GM18868 (cell line): ENCODE data around the gene WDR18.

Experiments
- ATAC-seq: cut with Tn5 transposase; IDR thresholded peaks from one replicate; pipeline ENCODE4 v1.9.1; 2021; ENCODE audit warnings: mild to moderate bottlenecking, moderate library complexity; ENCODE audit not compliant: unreplicated experiment

The WDR18 gene, protein sequence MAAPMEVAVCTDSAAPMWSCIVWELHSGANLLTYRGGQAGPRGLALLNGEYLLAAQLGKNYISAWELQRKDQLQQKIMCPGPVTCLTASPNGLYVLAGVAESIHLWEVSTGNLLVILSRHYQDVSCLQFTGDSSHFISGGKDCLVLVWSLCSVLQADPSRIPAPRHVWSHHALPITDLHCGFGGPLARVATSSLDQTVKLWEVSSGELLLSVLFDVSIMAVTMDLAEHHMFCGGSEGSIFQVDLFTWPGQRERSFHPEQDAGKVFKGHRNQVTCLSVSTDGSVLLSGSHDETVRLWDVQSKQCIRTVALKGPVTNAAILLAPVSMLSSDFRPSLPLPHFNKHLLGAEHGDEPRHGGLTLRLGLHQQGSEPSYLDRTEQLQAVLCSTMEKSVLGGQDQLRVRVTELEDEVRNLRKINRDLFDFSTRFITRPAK

DNA sequence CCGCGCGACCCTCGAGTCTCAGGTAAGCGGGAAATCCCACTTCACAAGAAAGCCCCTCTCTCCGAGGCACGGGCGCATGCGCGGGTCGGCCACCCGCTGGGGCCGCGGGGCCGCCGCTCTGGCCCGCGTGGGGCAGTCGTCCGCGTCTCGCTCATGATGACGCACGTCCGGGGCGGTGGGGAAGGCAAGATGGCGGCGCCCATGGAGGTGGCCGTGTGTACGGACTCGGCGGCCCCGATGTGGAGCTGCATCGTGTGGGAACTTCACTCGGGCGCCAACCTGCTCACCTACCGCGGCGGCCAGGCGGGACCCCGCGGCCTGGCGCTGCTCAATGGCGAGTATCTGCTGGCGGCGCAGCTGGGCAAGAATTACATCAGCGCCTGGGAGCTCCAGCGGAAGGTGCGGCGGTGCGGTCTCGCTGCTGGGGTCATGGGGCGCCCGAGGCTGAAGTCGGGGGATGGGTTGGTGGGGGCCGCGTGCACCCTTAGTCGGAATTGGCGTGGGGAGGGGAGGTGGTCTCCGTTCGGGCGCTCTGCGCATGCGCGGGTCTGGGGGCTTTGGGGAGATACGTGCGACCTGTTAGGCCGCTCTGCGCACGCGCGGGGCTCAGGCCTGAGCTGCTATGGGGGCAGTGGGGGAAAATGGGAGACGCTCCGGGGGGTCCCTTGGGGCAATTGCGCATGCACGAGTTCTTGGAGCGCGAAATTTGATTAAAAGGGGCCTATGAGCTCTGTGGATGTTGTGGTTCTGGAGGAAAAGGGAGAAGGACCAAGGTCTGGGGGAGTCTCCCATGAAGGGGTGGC is at the start of gene WDR18:
Gene WDR18 (plus strand): TSS at position 181 of the 803 bp plus-strand sequence. CDS start 9 bp downstream, at position 190.
- peak; percentile 69 for ATAC-seq

DNA sequence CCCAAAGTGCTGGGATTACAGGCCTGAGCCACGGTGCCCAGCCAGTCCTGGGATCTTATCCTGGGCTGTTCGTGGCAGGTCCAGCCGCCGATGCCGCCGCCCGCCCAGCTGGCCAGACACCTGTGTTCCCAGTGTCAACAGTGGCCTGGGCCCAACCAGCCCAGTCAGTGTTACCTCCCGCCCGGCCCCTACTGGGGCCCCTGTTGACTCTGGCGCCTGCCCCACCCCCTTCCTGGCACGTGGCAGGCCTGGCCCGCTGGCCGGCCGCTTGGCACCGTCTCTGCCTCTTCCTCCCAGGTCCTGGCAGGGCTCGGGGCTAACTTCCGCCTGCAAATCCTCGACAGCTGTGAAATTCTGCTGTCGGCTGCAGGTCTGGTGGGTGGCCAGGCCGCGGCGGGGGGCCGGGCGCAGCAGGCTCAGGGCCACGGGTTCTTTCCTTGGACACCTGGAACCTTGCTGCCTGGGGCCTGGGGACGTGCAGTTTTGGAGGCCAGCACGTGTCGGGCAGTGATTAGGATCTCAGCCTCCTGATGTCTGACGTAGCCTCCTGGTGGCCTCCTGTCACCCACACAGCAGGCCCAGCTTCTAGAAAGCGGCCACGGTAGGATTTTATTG is 49.2 kb upstream of the WDR18 start:
- no peak for ATAC-seq

DNA sequence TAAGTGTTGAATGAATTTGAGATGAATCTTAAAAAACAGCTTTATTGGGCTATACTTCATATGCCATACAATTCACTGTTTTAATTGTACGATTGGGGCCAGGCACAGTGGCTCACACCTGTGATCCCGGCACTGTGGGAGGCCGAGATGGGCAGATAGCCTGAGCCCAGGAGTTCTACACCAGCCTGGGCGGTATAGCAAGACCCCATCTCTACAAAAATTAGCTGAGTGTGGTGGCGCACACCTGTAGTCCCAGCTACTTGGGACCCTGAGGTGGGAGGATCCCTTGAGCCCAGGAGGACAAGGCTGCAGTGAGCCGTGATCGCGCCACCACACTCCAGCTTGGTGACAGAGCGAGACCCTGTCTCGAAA is 48.0 kb upstream of the WDR18 start:
- ATAC-seq, result no peak

DNA sequence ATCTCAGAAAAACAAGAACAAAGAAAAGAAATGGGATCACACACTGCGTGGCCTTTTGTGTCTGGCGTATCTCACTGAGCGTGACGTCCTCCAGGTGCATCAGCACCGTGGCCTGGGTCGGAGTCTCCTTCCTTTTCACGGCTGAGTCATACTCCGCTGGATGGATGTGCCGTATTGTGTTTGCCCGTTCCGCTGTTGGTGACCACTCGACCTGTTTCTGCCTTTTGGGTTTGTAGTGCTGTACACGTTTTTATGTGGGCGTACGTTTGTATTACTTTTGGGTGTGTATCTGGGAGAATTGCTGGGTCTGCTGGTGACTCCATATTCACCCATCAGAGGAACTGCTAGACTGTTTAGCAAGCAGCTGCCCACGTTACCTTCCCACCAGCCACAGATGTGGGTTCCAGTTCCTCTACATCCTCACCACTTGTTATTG is 46.9 kb upstream of the WDR18 start:
- ATAC-seq, result no peak

DNA sequence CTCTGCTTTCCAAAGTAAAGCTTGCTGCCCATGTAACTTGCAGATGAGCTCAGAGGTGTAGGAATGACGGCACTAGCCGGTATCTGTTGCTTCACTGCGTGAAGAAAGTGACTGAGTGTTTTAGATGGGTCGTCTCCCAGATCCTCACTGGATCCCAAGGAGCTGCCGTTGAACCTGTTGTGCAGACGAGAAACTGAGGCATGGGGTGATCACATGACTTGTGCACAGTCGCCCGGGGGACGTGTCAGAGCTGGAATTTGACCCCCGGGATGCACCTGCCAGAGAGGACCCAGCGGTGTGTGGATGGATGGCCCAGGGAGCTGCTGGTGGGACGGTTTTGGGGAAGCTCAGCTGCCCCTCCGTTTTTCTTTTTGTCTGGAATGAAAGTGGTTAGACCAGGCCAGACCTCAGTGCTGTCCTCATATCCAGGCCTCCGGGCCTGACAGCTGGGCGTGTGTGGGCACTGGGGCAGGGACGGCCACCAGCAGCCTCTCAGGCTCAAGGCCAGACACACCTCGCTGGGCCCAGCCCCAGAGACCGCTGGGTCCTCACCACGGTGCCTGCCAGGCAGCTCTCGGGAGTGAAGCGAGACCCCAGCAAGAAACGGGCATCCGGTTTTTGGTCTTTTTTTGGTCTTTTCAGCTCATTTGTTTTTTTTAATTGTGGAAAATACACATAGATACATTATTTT is 45.8 kb upstream of the WDR18 start:
- ATAC-seq, result no peak

DNA sequence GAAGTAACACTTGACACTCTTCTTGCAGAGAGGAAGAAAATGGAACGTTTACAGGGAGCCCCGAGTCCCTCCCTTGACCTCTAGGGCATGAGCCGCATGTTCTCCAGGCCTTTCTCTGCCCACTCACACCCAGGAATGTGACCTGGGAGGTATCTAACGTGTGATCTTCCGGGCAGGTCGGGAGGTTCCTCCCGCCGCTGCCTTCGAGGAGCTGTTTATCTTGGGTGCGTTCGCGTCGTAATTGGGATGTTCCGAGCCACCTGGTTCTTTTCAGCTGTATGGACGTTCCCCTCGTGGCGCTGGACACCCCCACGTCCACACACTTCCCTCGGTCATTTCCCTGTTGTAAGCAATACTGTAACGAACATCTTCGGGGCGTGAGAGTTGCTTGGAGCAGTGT is 44.7 kb upstream of the WDR18 start:
- no peak for ATAC-seq

DNA sequence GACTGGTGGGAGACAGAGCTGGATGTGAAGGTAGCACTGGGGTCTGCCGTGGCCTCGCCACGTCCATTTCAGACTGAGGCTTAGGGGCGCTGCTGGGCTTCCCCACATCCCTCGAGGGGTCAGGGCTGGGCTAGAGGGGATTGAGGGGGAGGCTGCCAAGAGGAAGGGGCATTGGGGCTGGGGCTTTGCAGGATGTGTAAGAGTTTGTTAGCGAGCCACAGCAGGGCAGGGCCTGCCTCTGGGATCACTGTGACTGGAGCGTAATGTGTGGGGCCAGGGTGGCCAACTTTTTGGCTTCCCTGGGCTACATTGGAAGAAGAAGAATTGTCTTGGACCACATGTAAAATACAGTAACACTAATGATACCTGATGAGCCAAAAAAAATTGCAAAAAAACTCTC is 44.2 kb upstream of the WDR18 start:
- no peak for ATAC-seq

DNA sequence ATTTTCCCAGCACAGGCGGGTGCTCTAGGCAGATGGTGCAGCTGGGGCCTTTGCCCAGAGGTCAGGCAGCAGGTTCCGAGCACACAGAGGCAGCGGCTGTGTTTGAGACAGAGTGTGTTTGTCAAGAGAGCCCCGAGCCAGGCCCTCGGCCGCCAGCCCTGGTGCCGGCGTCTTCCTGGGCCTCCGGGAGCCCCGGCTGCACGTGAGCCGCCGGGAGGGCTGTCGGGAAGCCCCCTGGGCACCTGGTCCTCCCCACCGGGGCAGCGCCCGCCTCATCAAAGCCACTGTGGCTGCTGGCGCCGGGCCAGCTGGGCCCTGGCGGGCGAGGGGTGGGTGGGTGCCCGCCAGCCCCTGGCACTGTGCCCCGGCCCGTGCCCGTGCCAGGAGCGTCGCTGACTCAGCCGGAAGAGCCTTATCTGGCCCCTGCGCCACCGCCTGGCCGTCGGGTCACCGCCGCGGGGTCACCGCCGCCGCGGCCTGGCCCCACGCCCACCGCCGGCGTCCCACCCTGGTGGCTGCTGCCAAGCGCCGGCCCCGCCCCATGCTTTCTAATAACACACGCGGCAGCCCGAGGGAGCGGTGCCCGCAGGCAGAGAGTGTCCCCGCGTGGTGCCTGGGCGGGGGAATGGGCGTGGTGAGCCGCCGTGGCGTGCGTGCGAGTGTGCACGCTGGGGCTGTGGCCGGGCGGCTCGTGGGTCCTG is 43.4 kb upstream of the WDR18 start:
- peak; percentile 54 for ATAC-seq

DNA sequence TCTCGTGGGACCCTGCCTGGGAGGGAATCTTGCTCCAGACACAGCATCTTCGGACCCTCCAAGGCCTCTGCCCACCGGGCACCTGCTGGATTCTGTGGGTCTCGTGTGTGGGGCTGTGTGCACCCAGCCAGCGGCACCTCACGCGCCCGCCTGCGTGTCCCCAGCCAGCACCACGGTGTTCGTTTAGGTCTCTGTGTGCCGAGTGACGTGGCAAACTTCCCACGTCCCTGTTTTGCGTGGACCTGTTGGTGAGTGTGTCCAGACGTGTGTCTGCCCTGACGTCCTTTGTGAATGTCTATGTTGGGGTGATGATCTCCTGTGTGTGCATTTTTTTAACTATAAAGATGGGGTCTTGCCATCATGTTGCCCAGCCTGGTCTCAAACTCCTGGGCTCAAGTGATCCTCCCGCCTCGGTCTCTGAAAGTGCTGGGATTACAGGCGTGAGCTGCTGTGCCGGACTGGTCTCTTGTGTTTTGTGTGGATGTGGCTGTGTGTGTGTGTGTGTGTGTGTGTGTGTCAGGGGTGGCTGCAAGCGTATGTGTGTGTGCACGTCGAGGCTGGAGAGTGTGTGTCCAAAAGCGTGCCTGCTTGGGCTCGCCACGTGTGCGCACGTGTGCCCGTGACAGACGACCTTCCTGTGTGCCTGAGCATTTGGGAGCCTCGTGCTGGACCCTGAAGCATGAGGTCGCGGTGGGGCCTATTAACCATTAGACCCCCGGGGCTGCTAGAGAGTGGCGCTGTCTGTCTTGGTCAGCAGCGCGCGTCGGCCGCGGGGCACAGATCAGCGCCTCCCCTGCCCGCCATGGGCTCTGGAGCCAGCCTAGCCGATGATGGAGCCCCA is 42.6 kb upstream of the WDR18 start:
- ATAC-seq, result no peak

DNA sequence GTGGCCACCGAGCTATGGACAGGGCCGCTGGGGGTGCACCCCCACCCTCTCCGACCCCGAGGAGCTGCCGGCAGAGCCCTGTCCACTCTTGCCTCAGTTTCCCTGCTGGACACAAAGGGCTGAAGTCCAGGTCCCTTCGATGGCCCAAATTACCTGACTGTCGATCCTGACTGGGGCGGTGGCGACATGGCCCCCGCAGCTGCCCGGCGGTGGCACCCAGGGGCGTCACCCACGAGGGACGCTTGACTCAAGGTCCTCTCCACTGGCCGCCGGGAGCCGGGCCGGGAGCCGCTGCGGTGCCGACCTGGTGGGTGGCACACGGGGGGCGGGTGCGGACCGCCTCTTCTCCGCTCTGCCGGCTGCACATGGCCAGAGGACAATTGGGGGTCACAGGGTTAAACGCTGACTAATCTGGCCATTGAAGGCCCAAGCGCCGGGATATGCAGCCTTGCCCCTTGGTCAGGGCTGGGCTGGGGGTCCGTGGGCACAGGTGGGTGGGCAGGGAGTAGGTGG is 42.0 kb upstream of the WDR18 start:
- no peak for ATAC-seq

DNA sequence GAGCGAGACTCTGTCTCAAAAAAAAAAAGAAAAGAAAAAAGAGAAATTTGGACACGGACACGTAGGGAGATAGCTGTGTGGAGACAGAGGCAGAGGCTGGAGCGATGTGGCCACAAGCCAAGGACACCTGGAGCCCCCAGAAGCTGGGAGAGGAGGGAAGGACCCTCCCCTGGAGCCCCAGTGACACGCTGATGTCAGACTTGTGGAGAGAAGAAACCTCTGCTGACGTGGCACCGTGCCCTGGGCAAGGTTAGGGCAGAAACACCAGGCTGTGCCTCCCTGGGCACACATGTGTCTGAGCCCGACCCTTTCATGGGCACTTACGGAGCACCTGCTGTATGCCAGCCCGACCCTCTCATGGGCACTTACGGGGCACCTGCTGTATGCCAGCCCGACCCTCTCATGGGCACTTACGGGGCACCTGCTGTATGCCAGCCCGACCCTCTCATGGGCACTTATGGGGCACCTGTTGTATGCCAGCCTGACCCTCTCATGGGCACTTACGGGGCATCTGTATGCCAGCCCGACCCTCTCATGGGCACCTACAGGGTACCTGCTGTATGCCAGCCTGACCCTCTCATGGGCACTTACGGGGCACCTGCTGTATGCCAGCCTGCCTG is 40.5 kb upstream of the WDR18 start:
- ATAC-seq, result no peak

DNA sequence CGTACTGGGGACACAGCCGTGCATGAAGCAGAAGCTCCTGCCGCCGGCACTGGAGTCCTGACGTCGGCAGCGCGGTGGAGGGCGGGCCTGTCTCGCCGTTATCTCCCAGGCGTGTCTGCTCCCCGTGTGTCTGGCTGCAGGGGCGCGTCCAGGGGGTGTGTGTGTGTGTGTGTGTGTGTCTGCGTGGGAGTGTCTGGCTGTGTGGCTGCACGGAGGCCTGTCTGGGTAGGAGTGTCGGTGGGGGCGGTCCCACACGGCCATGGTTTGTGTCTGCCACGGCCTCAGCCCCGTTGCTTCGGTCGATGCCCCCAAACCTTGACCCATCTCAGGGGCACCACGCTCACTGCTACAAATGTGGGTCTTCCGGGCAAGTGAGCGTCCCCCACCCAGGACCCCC is 40.0 kb upstream of the WDR18 start:
- no peak for ATAC-seq

DNA sequence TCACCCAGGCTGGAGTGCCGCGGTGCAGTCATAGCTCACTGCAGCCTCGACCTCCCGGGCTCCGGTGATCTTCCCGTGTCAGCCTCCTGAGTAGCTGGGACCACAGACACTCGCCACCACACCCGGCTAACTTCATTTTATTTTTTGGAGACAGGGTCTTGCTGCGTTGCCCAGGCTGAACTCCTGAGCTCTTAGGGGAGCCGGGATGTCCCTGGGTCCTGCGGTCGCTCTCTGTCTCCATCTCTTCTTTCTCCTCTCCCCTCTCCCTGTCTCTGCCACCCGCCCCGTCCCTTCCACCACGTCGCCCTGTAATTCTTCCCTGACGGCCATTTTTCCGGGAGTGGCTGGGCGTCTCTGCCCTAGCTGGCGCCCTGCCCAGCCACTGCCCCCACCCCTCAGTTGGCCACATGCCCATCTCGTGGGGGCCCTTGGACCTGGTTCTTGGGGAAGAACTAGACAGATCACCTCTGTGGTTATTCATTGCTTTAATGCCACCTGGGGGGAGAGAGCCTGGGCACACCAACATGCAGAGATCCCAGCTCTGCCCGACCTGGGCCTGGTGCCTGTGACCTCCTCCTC is 39.4 kb upstream of the WDR18 start:
- no peak for ATAC-seq

DNA sequence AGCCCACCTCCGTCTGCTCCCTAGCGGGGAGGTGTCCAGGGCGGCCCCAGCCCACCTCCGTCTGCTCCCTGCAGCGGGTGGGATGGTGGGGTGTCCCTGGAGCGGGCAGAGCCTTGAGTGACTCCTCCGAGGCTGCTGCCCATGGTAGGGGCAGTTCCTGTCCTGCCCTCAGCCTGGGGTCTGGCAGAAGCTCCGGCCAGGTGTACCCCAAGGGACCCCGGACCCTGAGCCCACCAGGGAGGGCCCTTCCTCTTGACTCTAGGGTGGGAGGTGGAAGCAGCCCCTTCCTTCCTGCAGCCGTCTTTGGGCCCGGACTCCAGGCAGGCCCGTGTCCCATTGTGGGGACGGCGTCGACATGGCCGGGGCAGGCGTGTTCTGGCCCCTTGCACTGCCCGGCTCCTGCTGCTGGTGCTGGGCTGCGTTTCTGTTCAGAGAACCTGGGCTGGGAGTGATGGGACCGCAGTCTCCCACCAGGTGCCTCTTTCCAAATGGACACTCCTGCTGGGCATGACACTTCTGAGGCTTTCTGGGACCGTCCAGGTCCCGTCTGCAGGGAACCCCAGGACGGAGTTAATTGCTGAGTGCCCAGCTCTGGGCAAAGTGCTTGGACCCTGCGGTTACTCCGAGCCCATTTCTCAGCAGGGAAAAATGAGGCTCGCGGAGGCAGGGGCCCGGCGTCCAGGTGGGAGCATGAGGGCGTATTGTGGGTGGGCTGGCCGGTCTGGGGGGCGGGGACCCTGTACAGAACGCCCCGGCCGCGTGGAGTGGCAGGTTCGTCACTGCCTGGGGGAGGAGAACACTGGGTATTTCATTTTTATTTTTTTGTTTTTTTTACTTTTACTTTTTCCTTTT is 38.5 kb upstream of the WDR18 start:
- no peak for ATAC-seq

DNA sequence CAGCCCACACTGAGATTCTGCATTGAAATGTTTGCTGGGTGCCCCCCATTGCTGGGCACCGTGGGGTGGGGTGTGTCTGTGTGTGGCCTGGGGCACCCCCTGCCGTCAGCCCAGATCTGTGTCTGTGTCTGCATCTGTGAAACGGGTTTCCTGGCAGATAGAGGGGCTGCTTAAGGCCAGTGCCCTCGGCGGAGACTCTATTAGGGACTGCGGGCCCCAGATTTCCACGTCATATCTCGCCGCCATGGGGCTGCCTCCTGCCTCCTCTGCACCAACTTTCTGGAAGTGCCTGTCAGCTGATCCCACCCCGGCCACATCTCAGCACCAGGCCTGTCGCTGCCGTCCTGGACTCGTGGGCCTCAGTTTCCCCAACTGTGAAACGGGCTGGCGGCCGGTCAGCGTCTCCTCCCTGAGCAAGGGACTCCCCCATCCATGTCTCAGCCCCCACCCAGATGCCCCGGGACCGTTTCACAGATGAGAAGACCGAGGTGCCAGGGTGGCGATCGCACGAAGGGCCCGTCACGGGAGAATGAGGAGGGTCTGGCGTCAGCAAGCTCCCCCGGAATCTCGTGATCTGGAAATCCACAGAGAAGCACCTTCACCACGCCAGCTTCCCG is 36.9 kb upstream of the WDR18 start:
- peak; percentile 14 for ATAC-seq

DNA sequence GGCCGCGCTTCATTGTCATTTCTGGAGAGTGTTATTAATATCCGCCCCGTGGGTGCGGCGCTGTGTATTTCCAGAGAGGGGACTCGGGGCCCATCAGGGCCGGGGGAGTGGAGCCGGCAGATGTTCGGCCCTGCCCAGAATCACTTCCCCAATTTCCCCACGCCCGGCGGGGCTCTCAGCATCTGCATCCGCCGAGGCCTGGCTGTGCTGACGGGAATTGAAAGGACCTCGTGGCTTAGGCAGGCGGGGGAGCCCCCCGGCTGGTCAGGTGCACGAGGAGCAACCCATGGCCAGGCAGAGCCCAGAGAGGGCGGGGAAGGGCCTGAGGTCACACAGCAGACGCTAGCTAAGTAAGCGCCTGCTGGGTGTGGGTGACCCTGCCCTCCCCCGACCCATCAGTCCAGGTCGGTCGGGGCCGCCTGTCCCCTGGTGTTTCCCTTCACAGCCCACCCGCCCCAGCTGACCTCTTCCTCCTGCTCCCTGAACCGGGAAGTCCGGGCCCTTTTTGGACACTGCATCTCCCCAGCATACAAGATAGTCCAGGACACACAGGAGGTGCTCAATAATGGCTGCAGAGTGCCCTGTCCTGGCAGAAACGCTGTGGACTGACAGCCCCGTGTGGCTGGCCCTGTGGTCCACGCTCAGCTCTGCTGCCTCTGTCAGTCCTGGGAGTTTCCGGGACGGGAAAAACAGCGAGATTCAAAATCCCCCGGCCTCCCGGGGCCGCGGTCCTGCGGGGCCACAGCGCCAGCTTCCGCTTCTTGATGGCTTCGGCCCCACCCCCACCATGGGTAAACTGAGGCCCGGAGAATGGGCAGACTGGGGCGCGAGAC is 36.2 kb upstream of the WDR18 start:
- ATAC-seq, result peak; percentile 65
